SK-N-SH (cell line): ENCODE results near the gene CABLES2. TPM values are rescaled to one million over a fixed set of nuclear protein-coding genes. Genes with fewer than 3 reads are reported as not detected.
A peak's percentile ranks its signal among the peaks of the same experiment; 100 is the strongest.

Experiments used
- CTCF ChIA-PET: fragments of 300-600, 350-600 bp; formaldehyde crosslinking; extraction: SDS; loops from one replicate; lab custom pipeline; 2021; lab: Yijun Ruan, JAX
- POLR2A ChIA-PET: fragments of 350-600 bp; sonication (Branson Sonifier 250); formaldehyde crosslinking; extraction: SDS; loops from one replicate; lab custom pipeline; 2020; ENCODE audit warnings: antibody characterized with exemption, inconsistent platforms; lab: Yijun Ruan, JAX
- DNase-seq: peaks from one replicate; pipeline ENCODE4 v3.0.0; 2012
- H2AFZ ChIP-seq: fragments of 200-600 bp; sonication (generic); 2 replicates; pipeline ENCODE4 v1.8.1; 2016; ENCODE audit warnings: antibody characterized with exemption, mild to moderate bottlenecking, low read depth
- H3F3A ChIP-seq: fragments of 200-600 bp; sonication (generic); replicated peaks from 2 replicates; pipeline ENCODE3; 2016; ENCODE audit warnings: antibody characterized with exemption, mild to moderate bottlenecking; ENCODE audit not compliant: insufficient read depth
- H3K27ac ChIP-seq, 2 experiments: fragments of 200-500 bp in 1 of 2; fragments of 200-600 bp in 1 of 2; sonication (Bioruptor generic) in 1 of 2; sonication (generic), shearing (Covaris generic) in 1 of 2; 2 replicates each; pipeline versions ENCODE4 v1.5.1 to v1.6.1; 2014 to 2016; ENCODE audit warnings: low read depth in 2 of 2, inconsistent platforms in 1 of 2, low read length in 1 of 2, mild to moderate bottlenecking in 1 of 2, mixed read lengths in 1 of 2
- H3K27me3 ChIP-seq: fragments of 200-600 bp; sonication (generic), shearing (Covaris generic); 2 replicates; pipeline ENCODE4 v1.6.1; 2016; ENCODE audit warnings: mixed run types; ENCODE audit not compliant: insufficient read depth
- H3K36me3 ChIP-seq, 2 experiments: fragments of 200-500 bp in 1 of 2; fragments of 200-600 bp in 1 of 2; sonication (Bioruptor generic) in 1 of 2; sonication (generic) in 1 of 2; replicated peaks in 1 of 2; 2 replicates each; pipeline versions ENCODE3 to v1.5.1; 2014 to 2016; ENCODE audit warnings: low read length in 1 of 2, mild to moderate bottlenecking in 1 of 2; ENCODE audit not compliant: insufficient read depth in 2 of 2, control insufficient read depth in 1 of 2
- H3K4me1 ChIP-seq, 2 experiments: fragments of 200-500 bp in 1 of 2; fragments of 200-600 bp in 1 of 2; sonication (Bioruptor generic) in 1 of 2; sonication (generic), shearing (Covaris generic) in 1 of 2; 2 replicates each; pipeline versions ENCODE4 v1.5.1 to v1.6.1; 2014 to 2016; ENCODE audit warnings: low read depth in 1 of 2, low read length in 1 of 2, mixed run types in 1 of 2; ENCODE audit not compliant: insufficient read depth in 2 of 2, control insufficient read depth in 1 of 2
- H3K4me2 ChIP-seq: fragments of 200-600 bp; sonication (generic), shearing (Covaris generic); 2 replicates; pipeline ENCODE4 v1.6.1; 2017; ENCODE audit warnings: mixed run types
- H3K4me3 ChIP-seq, 2 experiments: fragments of 200-500 bp in 1 of 2; fragments of 200-600 bp in 1 of 2; sonication (Bioruptor generic) in 1 of 2; sonication (generic), shearing (Covaris generic) in 1 of 2; 2 replicates each; pipeline versions ENCODE4 v1.5.1 to v1.8.1; 2014 to 2016; ENCODE audit warnings: low read depth in 2 of 2, inconsistent platforms in 1 of 2, low read length in 1 of 2, mild to moderate bottlenecking in 1 of 2, mixed read lengths in 1 of 2, moderate library complexity in 1 of 2
- H3K79me2 ChIP-seq: fragments of 200-600 bp; sonication (generic); 2 replicates; pipeline ENCODE4 v1.8.1; 2017; ENCODE audit warnings: mild to moderate bottlenecking; ENCODE audit not compliant: insufficient read depth
- H3K9ac ChIP-seq: fragments of 200-600 bp; sonication (generic); 2 replicates; pipeline ENCODE4 v1.6.1; 2017; ENCODE audit warnings: mixed run types
- H3K9me2 ChIP-seq: fragments of 200-600 bp; sonication (generic); 2 replicates; pipeline ENCODE4 v1.6.1; 2017; ENCODE audit warnings: mixed run types
- H3K9me3 ChIP-seq: fragments of 200-600 bp; sonication (generic); 2 replicates; pipeline ENCODE4 v1.6.1; 2017; ENCODE audit warnings: mixed run types, mild to moderate bottlenecking, moderate library complexity
- H4K20me1 ChIP-seq: fragments of 200-600 bp; sonication (generic); 2 replicates; pipeline ENCODE4 v1.6.1; 2017; ENCODE audit warnings: mild to moderate bottlenecking, mixed run types; ENCODE audit not compliant: insufficient read depth
- ELF1 ChIP-seq: IDR thresholded peaks from 2 replicates; pipeline ENCODE4 v1.4.0; 2012
- EZH2phosphoT487 ChIP-seq: fragments of 200-600 bp; sonication (generic); IDR thresholded peaks from 2 replicates; pipeline ENCODE4 v1.6.1; 2017; ENCODE audit warnings: low read depth, mixed run types, mild to moderate bottlenecking, antibody characterized with exemption, moderate library complexity, borderline replicate concordance
- FOXJ3 ChIP-seq: sonication (generic); formaldehyde crosslinking; IDR thresholded peaks from 2 replicates; pipeline ENCODE4 v1.5.1; 2020; ENCODE audit warnings: mild to moderate bottlenecking, missing genetic modification reagents
- NRF1 ChIP-seq: IDR thresholded peaks from 2 replicates; pipeline ENCODE4 v1.6.1; 2012; ENCODE audit warnings: low read depth, mild to moderate bottlenecking, low read length
- USF2 ChIP-seq: fragments of 150-350 bp; IDR thresholded peaks from 2 replicates; pipeline ENCODE4 v1.6.1; 2017; ENCODE audit warnings: antibody characterized with exemption, low read length, low read depth, borderline replicate concordance
- WGBS: methylation state at CpG from one replicate; pipeline ENCODE4 v1.1.6; 2017; ENCODE audit warnings: low lambda C conversion rate; 5-methylcytosine and 5-hydroxymethylcytosine counted together
- polyA plus RNA-seq, 3 experiments: library from polyadenylated mRNA; depleted of rRNA; stranded (reverse); fragments of >200 nt; gene quantifications; 2 replicates each; pipeline ENCODE4 v1.2.3, GENCODE V29; 2012
- TF ChIP-seq, protein P1 (sequence below): IDR thresholded peaks from 2 replicates; pipeline ENCODE4 v1.6.1; 2012; ENCODE audit warnings: mild to moderate bottlenecking, low read depth, low read length, moderate library complexity
- TF ChIP-seq, protein P2 (sequence below): fragments of 200-600 bp; sonication (generic); IDR thresholded peaks from 2 replicates; pipeline ENCODE4 v1.6.1; 2017; ENCODE audit warnings: antibody characterized with exemption, mild to moderate bottlenecking, moderate library complexity
- TF ChIP-seq, protein P3 (sequence below): IDR thresholded peaks from 2 replicates; pipeline ENCODE4 v1.4.0; 2012; ENCODE audit warnings: low read depth, borderline replicate concordance

The CABLES2 gene
- polyA plus RNA-seq, 1 of the 3 experiments (the other 2 are of a cell fraction), result 4.8 TPM

GRCh38 chr20:62413896-62414481, 6.9 kb upstream of the CABLES2 start:
- Histone ChIP-seq H3K4me3 (no peak overlapping the region), H3K9me3 (no peaks in the 10 kb centered on the region), H3K27me3 (no peaks in the 10 kb centered on the region), H3K9ac (no peak overlapping the region), H3K36me3 (no peaks in the 10 kb centered on the region), H3K4me1 (peaks cover 0 to 19% of the 10 kb centered on the region in 2 experiments; a peak in 1 of 4 replicates), H3K27ac (no peak overlapping the region), H2AFZ (no peak overlapping the region), H3K4me2 (no peak overlapping the region), H3K79me2 (no peaks in the 10 kb centered on the region), H3K9me2 (no peaks in the 10 kb centered on the region), H3F3A (no peaks in the 10 kb centered on the region), H4K20me1 (no peaks in the 10 kb centered on the region)
- WGBS, result 33% methylated on average over 3 of the region's 22 CpGs
- DNase-seq, result peak; percentile 66
- ChIA-PET POLR2A (no interaction called here), CTCF (interaction anchor here (0.8 to 1.3 kb wide), 7 partner anchors 12 to 203 kb away, joined by 3 to 5 read pairs (median 3); partner anchors contain the start of gene RBBP8NL)
- TF ChIP-seq, protein P1, sequence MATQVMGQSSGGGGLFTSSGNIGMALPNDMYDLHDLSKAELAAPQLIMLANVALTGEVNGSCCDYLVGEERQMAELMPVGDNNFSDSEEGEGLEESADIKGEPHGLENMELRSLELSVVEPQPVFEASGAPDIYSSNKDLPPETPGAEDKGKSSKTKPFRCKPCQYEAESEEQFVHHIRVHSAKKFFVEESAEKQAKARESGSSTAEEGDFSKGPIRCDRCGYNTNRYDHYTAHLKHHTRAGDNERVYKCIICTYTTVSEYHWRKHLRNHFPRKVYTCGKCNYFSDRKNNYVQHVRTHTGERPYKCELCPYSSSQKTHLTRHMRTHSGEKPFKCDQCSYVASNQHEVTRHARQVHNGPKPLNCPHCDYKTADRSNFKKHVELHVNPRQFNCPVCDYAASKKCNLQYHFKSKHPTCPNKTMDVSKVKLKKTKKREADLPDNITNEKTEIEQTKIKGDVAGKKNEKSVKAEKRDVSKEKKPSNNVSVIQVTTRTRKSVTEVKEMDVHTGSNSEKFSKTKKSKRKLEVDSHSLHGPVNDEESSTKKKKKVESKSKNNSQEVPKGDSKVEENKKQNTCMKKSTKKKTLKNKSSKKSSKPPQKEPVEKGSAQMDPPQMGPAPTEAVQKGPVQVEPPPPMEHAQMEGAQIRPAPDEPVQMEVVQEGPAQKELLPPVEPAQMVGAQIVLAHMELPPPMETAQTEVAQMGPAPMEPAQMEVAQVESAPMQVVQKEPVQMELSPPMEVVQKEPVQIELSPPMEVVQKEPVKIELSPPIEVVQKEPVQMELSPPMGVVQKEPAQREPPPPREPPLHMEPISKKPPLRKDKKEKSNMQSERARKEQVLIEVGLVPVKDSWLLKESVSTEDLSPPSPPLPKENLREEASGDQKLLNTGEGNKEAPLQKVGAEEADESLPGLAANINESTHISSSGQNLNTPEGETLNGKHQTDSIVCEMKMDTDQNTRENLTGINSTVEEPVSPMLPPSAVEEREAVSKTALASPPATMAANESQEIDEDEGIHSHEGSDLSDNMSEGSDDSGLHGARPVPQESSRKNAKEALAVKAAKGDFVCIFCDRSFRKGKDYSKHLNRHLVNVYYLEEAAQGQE, result no peak
- no peak for TF ChIP-seq USF2
- TF ChIP-seq NRF1, result no peak
- TF ChIP-seq, protein P2, sequence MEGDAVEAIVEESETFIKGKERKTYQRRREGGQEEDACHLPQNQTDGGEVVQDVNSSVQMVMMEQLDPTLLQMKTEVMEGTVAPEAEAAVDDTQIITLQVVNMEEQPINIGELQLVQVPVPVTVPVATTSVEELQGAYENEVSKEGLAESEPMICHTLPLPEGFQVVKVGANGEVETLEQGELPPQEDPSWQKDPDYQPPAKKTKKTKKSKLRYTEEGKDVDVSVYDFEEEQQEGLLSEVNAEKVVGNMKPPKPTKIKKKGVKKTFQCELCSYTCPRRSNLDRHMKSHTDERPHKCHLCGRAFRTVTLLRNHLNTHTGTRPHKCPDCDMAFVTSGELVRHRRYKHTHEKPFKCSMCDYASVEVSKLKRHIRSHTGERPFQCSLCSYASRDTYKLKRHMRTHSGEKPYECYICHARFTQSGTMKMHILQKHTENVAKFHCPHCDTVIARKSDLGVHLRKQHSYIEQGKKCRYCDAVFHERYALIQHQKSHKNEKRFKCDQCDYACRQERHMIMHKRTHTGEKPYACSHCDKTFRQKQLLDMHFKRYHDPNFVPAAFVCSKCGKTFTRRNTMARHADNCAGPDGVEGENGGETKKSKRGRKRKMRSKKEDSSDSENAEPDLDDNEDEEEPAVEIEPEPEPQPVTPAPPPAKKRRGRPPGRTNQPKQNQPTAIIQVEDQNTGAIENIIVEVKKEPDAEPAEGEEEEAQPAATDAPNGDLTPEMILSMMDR, result peak; percentile 27; the same call in 1 of the 2 replicates
- TF ChIP-seq ELF1, result no peak
- no peak for TF ChIP-seq EZH2phosphoT487
- TF ChIP-seq, protein P3, sequence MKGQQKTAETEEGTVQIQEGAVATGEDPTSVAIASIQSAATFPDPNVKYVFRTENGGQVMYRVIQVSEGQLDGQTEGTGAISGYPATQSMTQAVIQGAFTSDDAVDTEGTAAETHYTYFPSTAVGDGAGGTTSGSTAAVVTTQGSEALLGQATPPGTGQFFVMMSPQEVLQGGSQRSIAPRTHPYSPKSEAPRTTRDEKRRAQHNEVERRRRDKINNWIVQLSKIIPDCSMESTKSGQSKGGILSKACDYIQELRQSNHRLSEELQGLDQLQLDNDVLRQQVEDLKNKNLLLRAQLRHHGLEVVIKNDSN, result no peak
- no peak for TF ChIP-seq FOXJ3 (CRISPR knock-in tag)
